ENCODE data around the gene PHLDB2.

DNA sequence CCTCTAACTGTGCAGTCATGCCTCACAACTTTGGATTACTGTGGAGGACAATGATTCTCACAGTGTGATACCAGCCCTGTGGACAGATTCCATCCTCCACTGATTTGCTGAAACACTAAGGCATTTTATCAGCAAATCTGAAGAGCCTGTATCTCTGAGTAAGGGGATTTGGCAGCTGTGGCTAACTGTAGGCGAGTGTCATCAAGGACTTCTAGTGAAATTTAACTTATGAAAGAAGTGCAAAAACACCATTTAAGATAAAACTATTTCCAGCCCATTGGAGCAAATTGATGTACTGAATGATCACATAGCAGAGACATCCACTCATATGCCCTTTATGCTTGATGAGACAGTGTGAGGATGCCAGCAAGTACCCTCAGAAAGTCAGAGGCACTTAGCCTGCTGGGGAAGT lies 161.6 kb downstream of the PHLDB2 start:
- TF ChIP-seq, protein P1, sequence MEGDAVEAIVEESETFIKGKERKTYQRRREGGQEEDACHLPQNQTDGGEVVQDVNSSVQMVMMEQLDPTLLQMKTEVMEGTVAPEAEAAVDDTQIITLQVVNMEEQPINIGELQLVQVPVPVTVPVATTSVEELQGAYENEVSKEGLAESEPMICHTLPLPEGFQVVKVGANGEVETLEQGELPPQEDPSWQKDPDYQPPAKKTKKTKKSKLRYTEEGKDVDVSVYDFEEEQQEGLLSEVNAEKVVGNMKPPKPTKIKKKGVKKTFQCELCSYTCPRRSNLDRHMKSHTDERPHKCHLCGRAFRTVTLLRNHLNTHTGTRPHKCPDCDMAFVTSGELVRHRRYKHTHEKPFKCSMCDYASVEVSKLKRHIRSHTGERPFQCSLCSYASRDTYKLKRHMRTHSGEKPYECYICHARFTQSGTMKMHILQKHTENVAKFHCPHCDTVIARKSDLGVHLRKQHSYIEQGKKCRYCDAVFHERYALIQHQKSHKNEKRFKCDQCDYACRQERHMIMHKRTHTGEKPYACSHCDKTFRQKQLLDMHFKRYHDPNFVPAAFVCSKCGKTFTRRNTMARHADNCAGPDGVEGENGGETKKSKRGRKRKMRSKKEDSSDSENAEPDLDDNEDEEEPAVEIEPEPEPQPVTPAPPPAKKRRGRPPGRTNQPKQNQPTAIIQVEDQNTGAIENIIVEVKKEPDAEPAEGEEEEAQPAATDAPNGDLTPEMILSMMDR (IDR thresholded peaks at IDR 0.05): no peak
- TF ChIP-seq, protein P2, sequence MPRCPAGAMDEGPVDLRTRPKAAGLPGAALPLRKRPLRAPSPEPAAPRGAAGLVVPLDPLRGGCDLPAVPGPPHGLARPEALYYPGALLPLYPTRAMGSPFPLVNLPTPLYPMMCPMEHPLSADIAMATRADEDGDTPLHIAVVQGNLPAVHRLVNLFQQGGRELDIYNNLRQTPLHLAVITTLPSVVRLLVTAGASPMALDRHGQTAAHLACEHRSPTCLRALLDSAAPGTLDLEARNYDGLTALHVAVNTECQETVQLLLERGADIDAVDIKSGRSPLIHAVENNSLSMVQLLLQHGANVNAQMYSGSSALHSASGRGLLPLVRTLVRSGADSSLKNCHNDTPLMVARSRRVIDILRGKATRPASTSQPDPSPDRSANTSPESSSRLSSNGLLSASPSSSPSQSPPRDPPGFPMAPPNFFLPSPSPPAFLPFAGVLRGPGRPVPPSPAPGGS (IDR thresholded peaks at IDR 0.05): no peak
- TF ChIP-seq, protein P3, sequence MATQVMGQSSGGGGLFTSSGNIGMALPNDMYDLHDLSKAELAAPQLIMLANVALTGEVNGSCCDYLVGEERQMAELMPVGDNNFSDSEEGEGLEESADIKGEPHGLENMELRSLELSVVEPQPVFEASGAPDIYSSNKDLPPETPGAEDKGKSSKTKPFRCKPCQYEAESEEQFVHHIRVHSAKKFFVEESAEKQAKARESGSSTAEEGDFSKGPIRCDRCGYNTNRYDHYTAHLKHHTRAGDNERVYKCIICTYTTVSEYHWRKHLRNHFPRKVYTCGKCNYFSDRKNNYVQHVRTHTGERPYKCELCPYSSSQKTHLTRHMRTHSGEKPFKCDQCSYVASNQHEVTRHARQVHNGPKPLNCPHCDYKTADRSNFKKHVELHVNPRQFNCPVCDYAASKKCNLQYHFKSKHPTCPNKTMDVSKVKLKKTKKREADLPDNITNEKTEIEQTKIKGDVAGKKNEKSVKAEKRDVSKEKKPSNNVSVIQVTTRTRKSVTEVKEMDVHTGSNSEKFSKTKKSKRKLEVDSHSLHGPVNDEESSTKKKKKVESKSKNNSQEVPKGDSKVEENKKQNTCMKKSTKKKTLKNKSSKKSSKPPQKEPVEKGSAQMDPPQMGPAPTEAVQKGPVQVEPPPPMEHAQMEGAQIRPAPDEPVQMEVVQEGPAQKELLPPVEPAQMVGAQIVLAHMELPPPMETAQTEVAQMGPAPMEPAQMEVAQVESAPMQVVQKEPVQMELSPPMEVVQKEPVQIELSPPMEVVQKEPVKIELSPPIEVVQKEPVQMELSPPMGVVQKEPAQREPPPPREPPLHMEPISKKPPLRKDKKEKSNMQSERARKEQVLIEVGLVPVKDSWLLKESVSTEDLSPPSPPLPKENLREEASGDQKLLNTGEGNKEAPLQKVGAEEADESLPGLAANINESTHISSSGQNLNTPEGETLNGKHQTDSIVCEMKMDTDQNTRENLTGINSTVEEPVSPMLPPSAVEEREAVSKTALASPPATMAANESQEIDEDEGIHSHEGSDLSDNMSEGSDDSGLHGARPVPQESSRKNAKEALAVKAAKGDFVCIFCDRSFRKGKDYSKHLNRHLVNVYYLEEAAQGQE (IDR thresholded peaks at IDR 0.05): no peak
